IPS-NIHi11 (cell line): ENCODE results near the gene FRRS1L.

ENCODE experiments used
- DNase-seq: peaks from one replicate; pipeline ENCODE4 v3.0.0; 2012; ENCODE audit warnings: mixed read lengths, low spot score

The FRRS1L gene

DNA sequence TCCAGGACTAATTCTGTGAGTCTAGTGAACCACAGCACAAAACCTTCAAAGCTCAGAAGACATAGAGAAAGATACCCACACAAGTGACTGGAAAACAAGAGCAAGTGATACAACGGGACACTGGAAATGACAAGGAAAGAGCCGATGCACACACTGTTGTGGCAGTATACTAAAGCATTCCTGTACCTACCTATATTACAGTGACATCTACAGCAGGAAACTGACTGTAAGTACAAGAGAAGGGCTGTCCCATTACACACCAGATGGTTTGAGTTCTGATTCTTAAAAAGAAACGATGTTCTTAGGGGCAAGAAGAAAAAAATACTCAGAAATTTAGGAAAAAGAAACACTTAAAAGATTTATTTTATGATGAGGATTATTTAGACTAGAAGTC is 65.8 kb downstream of the FRRS1L start:
- DNase-seq: no peak

DNA sequence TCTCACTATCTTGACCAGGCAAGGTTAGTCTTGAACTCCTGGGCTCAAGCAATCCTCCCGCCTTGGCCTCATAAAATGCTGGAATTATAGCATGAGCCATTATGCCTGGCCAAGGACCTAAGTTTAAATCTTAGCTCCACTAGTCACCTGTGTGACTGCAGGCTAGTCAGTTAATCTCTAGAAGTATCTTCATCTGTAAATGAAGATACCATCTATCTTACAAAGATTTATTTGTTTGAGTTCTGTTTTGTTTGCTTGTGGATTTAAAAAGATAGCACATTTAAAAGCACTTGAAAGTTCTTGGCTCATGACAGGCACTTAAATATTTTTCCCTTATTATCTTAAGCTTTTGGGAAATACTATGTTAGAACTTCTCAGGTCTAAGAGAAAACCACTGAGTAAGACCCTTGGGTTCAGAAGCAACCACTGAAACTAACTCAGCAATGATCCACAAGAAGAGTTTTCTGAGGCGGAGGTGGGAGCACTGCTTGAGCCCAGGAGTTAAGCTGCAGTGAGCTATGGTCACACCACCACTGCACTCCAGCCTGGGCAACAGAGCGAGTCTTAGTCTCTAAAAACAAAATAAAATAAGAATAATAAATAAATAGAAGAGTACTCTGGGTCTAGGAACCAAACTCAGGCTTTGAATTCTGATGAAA is 66.4 kb downstream of the FRRS1L start:
- no peak for DNase-seq

GRCh38 chr9:109098960-109099308 is 68.1 kb downstream of the FRRS1L start:
- DNase-seq: no peak

DNA sequence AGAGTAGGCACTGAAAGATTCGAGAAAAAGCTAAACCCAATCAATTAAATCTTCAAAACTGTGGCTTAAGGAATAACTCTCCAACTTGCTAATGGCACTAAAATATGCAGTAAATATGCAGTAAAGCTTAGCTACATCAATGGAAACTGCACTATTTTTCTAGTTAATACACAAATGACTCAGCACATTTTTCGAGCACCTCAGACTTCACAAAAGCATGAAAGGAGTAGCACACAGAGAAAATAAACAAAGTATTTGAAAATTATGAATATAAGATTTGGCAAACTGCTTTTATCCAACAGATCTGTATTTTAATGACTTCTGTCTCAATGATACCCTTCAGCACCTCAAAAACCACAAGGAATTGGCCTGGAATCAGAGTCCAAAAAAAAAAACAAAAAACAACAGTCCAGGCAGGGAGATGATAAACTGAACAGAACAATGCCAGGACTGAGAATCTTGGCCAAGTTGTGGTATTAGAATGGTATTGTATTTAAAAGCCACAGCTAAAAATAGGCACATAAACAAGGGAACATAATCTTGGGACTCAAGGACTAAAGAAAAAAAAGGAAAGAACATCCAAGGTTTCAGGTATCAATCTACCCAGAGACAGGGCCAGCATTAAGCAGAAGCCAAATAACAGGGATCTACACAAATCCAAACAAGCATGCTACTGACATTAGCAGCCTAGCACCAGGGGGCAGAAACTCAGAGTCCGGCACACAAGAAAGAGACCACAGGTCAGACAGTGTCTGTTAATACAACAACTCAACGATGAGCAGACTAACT is 68.7 kb downstream of the FRRS1L start:
- DNase-seq: peak; percentile 24

GRCh38 chr9:109097146-109097545 is 69.9 kb downstream of the FRRS1L start:
- DNase-seq: no peak

DNA sequence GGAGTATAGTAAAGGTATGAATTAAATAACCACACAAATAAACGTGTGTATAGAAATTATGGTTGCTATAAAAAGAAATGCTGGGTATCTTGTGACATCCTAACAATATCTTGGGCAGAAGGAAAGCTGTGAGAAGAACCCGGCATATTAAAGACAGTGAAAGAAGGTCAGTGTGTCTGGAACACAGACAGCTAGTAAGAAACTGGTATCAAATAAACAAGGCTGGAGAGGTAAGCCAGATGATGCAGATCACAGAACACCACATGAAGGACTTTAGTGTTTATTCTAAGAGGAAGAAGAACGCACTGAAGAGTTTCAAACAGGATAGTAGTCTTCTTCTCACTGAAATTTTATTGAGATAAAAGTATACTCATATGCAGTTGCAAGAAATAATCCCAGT is 71.7 kb downstream of the FRRS1L start:
- no peak for DNase-seq

- no peak for DNase-seq
Measured at GRCh38 chr9:109094268-109094667, 72.8 kb downstream of the FRRS1L start.

DNA sequence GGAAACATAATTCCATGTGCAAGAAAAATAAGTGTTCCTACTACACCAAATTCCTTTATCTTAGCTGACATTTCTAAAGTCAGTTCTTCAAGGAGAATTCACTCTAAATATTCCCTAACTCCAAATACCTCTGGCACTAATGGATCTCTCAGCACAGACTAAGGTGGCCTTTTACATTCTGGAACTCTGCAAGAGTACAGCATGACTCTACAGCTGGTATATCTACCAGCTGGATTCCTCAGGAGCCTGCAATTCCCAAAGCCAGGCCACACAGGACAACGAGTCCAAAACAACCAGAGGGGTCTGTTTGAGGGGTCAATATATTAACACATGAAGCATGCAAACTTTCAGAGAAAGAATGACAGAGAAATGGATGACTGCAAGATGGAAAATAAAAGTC is 74.5 kb downstream of the FRRS1L start:
- no peak for DNase-seq

DNA sequence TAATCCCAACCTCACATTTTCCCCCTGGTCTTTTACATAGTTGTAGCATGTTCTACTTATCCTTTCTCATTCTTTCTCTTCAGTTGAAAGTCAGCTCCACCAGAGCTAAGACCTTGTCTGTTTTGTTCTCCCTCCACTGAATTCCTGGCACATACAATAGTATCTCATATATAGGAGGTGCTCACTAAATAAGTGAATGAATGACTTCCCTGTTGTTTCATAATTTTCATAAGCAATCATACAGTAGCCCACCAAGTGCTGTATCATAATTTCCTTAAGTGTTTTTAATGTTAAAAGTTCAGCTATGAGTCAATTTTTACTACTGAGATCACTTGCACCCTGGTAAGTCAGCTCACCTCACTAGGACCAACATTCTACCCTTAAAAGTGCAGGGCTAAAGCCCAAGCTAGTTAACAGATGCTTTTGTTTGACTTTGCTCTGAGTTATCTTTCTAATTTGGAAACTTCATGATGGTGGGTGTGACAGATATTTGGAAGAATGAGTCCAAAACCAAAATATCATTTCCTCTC is 74.9 kb downstream of the FRRS1L start:
- DNase-seq: no peak

DNA sequence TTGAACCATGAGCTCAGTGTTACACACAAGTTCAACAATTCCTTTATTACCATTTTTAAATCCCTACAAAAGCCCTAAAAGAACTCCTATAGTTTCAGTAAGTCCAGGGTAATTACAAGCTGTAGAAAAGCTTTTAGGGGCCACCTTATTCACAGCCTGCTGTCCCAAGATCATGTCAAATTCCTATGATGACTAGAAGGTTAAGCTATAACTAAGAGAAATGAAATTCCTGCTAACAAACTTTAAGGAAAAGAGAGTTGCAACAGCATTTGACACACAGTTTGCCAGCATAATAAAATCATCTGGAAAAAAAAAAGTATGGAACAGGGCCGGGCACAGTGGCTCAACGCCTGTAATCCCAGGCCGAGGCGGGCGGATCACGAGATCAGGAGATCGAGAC is 78.8 kb downstream of the FRRS1L start:
- DNase-seq: no peak

- DNase-seq: no peak
Measured at GRCh38 chr9:109087795-109088194, 79.3 kb downstream of the FRRS1L start.

DNA sequence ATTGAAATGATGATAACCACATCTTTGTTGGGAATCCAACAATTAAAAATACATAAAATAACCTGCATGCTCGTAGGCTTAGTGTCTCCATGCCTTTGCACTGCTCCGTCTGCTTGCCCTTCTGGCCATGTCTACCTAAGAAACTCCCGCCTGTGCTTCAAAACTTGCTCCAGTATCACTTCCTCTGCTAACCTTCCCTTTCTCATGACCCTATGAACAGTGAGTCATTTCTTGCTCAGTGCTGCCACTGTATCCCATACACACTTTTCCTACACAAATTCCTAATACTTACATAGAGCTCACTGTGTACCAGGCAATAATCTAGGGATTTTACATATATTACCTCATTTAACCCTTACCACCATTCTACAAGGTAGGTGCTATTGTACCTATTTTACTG is 80.8 kb downstream of the FRRS1L start:
- no peak for DNase-seq

- no peak for DNase-seq
Measured at GRCh38 chr9:109085510-109085909, 81.5 kb downstream of the FRRS1L start.

DNA sequence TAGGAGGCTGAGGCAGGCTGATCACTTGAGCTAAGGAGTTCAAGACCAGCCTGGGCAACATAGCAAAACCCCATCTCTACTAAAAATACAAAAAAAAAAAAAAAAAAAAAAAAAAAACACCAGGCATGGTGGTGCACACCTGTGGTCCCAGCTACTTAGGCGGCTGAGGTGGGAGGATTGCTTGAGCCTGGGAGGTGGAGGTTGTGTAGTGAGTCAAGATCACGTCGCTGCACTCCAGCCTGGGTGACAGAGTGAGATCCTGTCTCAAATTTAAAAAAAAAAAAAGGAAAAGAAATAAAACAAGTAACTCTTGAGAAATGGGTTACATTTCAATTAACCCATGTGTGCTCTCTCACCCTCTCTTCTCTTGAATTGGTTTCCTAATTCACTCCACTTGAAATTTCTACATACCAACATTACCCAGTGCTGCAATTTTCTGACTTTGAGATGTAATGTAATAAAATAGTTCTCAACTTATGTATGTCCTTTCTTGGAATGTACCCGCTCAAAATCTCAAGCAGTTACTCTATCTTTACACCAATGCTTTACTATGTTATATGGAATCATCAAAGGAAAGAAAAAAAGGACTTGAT is 83.1 kb downstream of the FRRS1L start:
- no peak for DNase-seq

DNA sequence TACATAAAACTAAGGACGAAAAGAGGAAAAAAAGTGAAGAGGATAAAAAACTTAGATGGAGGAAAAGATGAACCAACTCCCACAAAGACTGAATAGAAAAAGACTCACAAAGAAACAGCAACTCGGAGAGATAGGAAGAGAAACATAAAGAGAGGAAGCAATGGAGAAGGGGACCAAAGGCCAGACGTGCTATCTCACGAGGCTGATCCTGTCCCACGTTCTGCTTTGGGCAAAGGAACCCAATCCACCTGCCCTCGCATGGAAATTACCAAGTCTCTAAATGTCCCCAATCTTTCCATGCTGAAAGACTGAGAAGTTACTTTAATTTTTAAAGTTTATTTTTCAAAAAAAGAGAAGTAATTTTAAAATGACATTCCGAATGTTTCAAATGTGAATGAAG is 83.9 kb downstream of the FRRS1L start:
- no peak for DNase-seq

DNA sequence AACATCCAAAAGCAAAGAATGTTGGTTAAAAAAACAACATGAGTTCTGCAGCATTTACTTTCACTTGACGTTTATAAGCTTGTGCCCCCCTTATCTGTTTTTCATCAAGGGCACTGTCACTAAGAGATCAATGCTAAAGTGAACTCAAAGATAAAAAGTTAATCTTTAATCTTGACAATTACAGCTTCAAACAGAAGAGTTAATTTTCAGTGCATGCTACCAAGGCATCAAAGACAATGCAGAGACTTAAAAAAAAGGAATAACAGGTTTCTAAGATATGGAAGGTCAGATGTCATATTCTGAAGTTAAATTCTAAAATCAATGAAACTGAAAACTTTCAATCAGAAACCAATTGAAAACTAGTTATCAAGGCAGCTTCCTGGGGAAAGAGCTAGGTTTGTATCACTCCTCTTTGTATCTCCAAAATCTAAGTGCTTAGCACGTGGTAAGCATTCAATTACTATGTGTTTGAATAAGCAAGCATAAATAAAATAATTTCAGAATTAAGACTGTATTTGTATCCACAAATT is 84.9 kb downstream of the FRRS1L start:
- DNase-seq: no peak
